HG03175 (cell line): ENCODE data around the gene SEMA3E.

ENCODE experiments used
- ATAC-seq: cut with Tn5 transposase; IDR thresholded peaks from one replicate; pipeline ENCODE4 v1.9.1; 2021; ENCODE audit warnings: mild to moderate bottlenecking, moderate library complexity; ENCODE audit not compliant: unreplicated experiment

SEMA3E gene

GRCh38 chr7:83366629-83367028 lies 282.3 kb downstream of the SEMA3E start:
- ATAC-seq: no peak

GRCh38 chr7:83365746-83366145 lies 283.2 kb downstream of the SEMA3E start:
- no peak for ATAC-seq

- ATAC-seq: no peak
Measured at GRCh38 chr7:83362871-83363550, 285.9 kb downstream of the SEMA3E start.

GRCh38 chr7:83359108-83359507 lies 289.8 kb downstream of the SEMA3E start:
- ATAC-seq: no peak

GRCh38 chr7:83355143-83355542 lies 293.8 kb downstream of the SEMA3E start:
- no peak for ATAC-seq

- no peak for ATAC-seq
Measured at GRCh38 chr7:83347945-83348444, 300.9 kb downstream of the SEMA3E start.

GRCh38 chr7:83339907-83340306 lies 309.0 kb downstream of the SEMA3E start:
- ATAC-seq: no peak

- ATAC-seq: no peak
Measured at GRCh38 chr7:83338277-83338950, 310.5 kb downstream of the SEMA3E start.

- no peak for ATAC-seq
Measured at GRCh38 chr7:83337050-83337449, 311.9 kb downstream of the SEMA3E start.

- ATAC-seq: no peak
Measured at GRCh38 chr7:83326223-83326622, 322.7 kb downstream of the SEMA3E start.

- no peak for ATAC-seq
Measured at GRCh38 chr7:83325083-83325482, 323.9 kb downstream of the SEMA3E start.

GRCh38 chr7:83324596-83324995 lies 324.3 kb downstream of the SEMA3E start:
- ATAC-seq: no peak

- no peak for ATAC-seq
Measured at GRCh38 chr7:83321011-83321410, 327.9 kb downstream of the SEMA3E start.

- no peak for ATAC-seq
Measured at GRCh38 chr7:83313931-83314330, 335.0 kb downstream of the SEMA3E start.
